DND-41 (cell line): ENCODE results near the gene OR5A2.

Experiments
- CTCF ChIP-seq: IDR thresholded peaks from 2 replicates; pipeline ENCODE4 v1.5.1; 2012; ENCODE audit warnings: borderline replicate concordance, low read length, moderate library complexity, mild to moderate bottlenecking; ENCODE audit not compliant: poor library complexity, severe bottlenecking; ENCODE audit errors: extremely low read depth
- EZH2 ChIP-seq: IDR thresholded peaks from 3 replicates; pipeline ENCODE4 v1.6.1; 2012; ENCODE audit warnings: borderline replicate concordance, low read depth, mild to moderate bottlenecking, moderate library complexity, low read length, inconsistent platforms; ENCODE audit not compliant: severe bottlenecking

DNA sequence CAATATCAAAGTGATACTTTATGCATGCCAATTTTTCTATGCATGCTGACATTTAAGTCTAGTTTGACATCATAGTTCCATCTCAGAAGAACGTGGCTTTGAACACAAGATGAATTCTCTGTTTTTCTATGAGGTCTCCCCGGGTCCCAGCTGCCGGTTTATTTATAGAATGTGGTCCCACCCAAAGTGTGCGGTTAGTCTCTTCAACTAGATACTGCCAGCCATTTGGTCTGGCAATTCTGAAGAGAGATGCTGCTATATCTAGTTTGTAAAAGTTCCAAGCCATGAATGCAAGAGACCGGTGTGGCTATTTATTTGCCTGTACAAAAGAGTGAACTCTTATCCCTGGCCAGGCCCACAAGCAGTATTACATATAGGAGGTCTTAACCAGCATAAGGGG, 9.2 kb downstream of the OR5A2 start:
- TF ChIP-seq CTCF (no peak), EZH2 (no peak)
